K562 (cell line): ENCODE data around the gene CPTP. TPM values are rescaled to one million over a fixed set of nuclear protein-coding genes. Genes with fewer than 3 reads are reported as not detected.

Experiments used
- ARID3B ChIP-seq: fragments of 250-450 bp; sonication (Bioruptor Pico); IDR thresholded peaks from 2 replicates; pipeline ENCODE4 v1.4.0; 2020; ENCODE audit warnings: borderline replicate concordance
- DIDO1 ChIP-seq: fragments of 450-650 bp; IDR thresholded peaks from 2 replicates; pipeline ENCODE4 v1.6.1; 2016; ENCODE audit warnings: low read depth, missing biosample characterization, missing genetic modification characterization
- E2F6 ChIP-seq, 2 experiments: IDR thresholded peaks; 2 replicates each; pipeline ENCODE4 v1.6.1; 2011; ENCODE audit warnings: borderline replicate concordance in 1 of 2, control low read depth in 1 of 2, low read depth in 1 of 2, low read length in 1 of 2, mild to moderate bottlenecking in 1 of 2, mixed read lengths in 1 of 2, moderate library complexity in 1 of 2; ENCODE audit not compliant: insufficient read depth in 1 of 2, insufficient read length in 1 of 2, poor library complexity in 1 of 2, severe bottlenecking in 1 of 2; ENCODE audit errors: extremely low read depth in 1 of 2
- EGR1 ChIP-seq: fragments of 450-650 bp; conservative IDR thresholded peaks from 2 replicates; pipeline ENCODE4 v1.6.1; 2017; ENCODE audit warnings: mild to moderate bottlenecking
- ETV5 ChIP-seq: sonication (generic); formaldehyde crosslinking; IDR thresholded peaks from 2 replicates; pipeline ENCODE4 v1.4.0; 2020; ENCODE audit warnings: low read depth, mild to moderate bottlenecking, missing genetic modification reagents
- FOXK2 ChIP-seq, 2 experiments: fragments of 450-650 bp; IDR thresholded peaks in 1 of 2; conservative IDR thresholded peaks in 1 of 2; 2 replicates each; pipeline ENCODE4 v1.6.1; 2016; ENCODE audit warnings: low read depth in 2 of 2, mild to moderate bottlenecking in 1 of 2
- GABPA ChIP-seq: fragments of 200-800 bp; sonication (Bioruptor generic); conservative IDR thresholded peaks from 2 replicates; pipeline ENCODE4 v1.6.1; 2016; ENCODE audit warnings: low read depth, missing genetic modification characterization, missing compliant biosample characterization
- JUND ChIP-seq, 2 experiments: IDR thresholded peaks; 2 replicates in 1 of 2; 3 replicates in 1 of 2; pipeline ENCODE4 v1.6.1; 2011; ENCODE audit warnings: borderline replicate concordance in 2 of 2, low read depth in 2 of 2, low read length in 2 of 2, improper control_type of control experiment in 1 of 2, missing biosample characterization in 1 of 2, missing genetic modification characterization in 1 of 2, missing genetic modification reagents in 1 of 2
- KDM2B ChIP-seq: fragments of 250-450 bp; sonication (Bioruptor Pico); IDR thresholded peaks from 2 replicates; pipeline ENCODE4 v1.8.0; 2021; ENCODE audit warnings: mild to moderate bottlenecking, moderate library complexity
- PHF20 ChIP-seq: fragments of 450-650 bp; IDR thresholded peaks from 2 replicates; pipeline ENCODE4 v1.6.1; 2018; ENCODE audit not compliant: partially characterized antibody
- RBBP5 ChIP-seq: fragments of 200-600 bp; sonication (generic); IDR thresholded peaks from 2 replicates; pipeline ENCODE4 v1.6.1; 2012; ENCODE audit warnings: borderline replicate concordance, mild to moderate bottlenecking, low read length, control low read depth, inconsistent platforms; ENCODE audit not compliant: insufficient read depth, poor library complexity, severe bottlenecking
- STAG1 ChIP-seq: sonication (generic); formaldehyde crosslinking; IDR thresholded peaks from 2 replicates; pipeline ENCODE4 v1.5.0; 2020; ENCODE audit warnings: missing genetic modification reagents, borderline replicate concordance
- TBP ChIP-seq: optimal IDR thresholded peaks from 2 replicates; pipeline ENCODE3; 2011; ENCODE audit warnings: low read depth, low read length, improper control_type of control experiment
- TEAD2 ChIP-seq: fragments of 450-650 bp; IDR thresholded peaks from 2 replicates; pipeline ENCODE4 v1.6.1; 2016; ENCODE audit warnings: missing genetic modification characterization, control low read depth, missing compliant biosample characterization
- THAP12 ChIP-seq: fragments of 250-450 bp; sonication (Bioruptor Pico); IDR thresholded peaks from 2 replicates; pipeline ENCODE4 v1.9.0; 2021; ENCODE audit warnings: mild to moderate bottlenecking, inconsistent platforms
- ZNF644 ChIP-seq: fragments of 200-800 bp; sonication (Bioruptor generic); IDR thresholded peaks from 2 replicates; pipeline ENCODE4 v1.6.1; 2016; ENCODE audit warnings: low read depth, missing genetic modification characterization, missing compliant biosample characterization
- polyA plus RNA-seq, 8 experiments: library from polyadenylated mRNA; depleted of rRNA in 4 of 8; stranded (reverse) in 5 of 8; unstranded in 3 of 8; fragments of >200 nt; fragmentation: Nextera tagmentation in 2 of 8; fragmentation: Illumina TruSeq in 1 of 8; extraction: Ambion mirVana in 2 of 8; extraction: Trizol in 1 of 8; gene quantifications; 2 replicates each; pipeline versions ENCODE4 v1.2.1 to v1.2.3, GENCODE V29; 2011 to 2014; ENCODE audit warnings: inconsistent platforms in 1 of 8, missing spikeins in 1 of 8
- total RNA-seq, 7 experiments: library from RNA; depleted of rRNA in 6 of 7; stranded (reverse); fragments of >200 nt in 6 of 7; fragmentation: Illumina TruSeq in 2 of 7; extraction: Trizol in 2 of 7; gene quantifications; 2 replicates each; pipeline versions ENCODE4 v1.2.1 to v1.2.3, GENCODE V29; 2011 to 2021; ENCODE audit warnings: low replicate concordance in 1 of 7
- TF ChIP-seq, protein P1 (sequence below): sonication (generic); formaldehyde crosslinking; IDR thresholded peaks from 2 replicates; pipeline ENCODE4 v1.8.1; 2023; ENCODE audit warnings: mild to moderate bottlenecking, missing genetic modification reagents

CPTP gene
- total and polyA plus RNA-seq, 9 of the 15 experiments (the other 6 are each of a cell fraction or from before 2014, with no cell fraction given), result 0.11 to 25.8 (median 3.5) TPM

DNA sequence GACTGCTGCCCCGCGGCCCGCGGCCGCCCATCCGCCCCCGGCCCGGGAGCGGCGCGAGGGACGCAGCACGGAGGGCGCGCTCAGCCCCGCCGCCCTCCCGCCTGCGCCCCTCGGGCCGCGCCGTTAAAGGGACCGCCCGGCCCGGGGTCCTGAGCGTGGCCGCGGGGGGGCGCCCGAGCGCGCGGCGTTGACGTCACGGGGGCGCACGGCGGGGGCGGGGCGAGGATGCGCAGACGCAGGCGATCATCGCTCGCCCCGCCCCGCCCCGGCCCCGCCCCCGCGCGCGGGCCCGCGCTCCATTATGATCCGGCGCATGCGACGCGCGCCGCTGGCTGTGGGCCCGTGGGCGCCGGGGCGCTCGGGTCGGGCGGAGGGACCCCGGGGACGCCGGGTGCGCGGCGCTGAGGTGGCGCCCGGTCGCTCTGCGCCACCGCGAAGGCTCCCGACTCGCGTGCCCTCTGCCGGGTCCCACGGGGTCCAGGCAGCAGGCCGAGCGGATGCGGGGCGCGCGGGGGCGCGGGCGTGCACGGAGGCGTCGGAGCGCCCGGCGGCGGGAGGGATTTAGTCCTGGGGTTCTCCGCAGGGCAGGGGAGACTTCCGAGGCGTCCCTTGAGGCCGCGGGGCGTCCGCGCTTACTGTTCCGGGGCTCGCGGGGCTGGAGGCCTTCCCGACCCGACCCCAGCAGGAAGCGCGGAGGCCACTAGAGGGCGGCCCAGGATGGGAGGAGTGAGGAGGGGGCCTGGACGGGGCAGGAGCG, 24.8 kb downstream of the CPTP start, which contains the start of gene DVL1 (continued):
- peak; percentile 93; the same call in 1 of the 2 replicates for TF ChIP-seq ARID3B (CRISPR knock-in tag)
- TF ChIP-seq KDM2B, result no peak; the same call in 1 of the 2 replicates
- no peak for TF ChIP-seq FOXK2 (conservative IDR thresholded peaks at IDR 0.05 in 1 of 2, IDR thresholded peaks at IDR 0.05 in 1 of 2; ENCODE audit: low read depth in 2 of 2)
- no peak for TF ChIP-seq DIDO1
- peak; percentile 29 for TF ChIP-seq TBP
- TF ChIP-seq THAP12, result peak; percentile 91
- no peak for TF ChIP-seq TEAD2
- no peak for TF ChIP-seq ZNF644 (tag)
- peak; percentile 58 for TF ChIP-seq PHF20
- peak; percentile 48 for TF ChIP-seq GABPA (tag)
- TF ChIP-seq RBBP5, result peak; percentile 71
- 0 out of 2 replicates have a peak, but pooled peaks have one; percentile 2 for TF ChIP-seq JUND (IDR thresholded peaks at IDR 0.05; ENCODE audit: borderline replicate concordance, low read depth, low read length)
- TF ChIP-seq JUND (tag; IDR thresholded peaks at IDR 0.05; ENCODE audit: borderline replicate concordance, low read depth, low read length), result no peak
- TF ChIP-seq E2F6 (IDR thresholded peaks at IDR 0.05; ENCODE audit: borderline replicate concordance in 1 of 2, extremely low read depth in 1 of 2, insufficient read depth in 1 of 2, insufficient read length in 1 of 2, low read depth in 1 of 2, low read length in 1 of 2, poor library complexity in 1 of 2, severe bottlenecking in 1 of 2), result peak; percentile 17 to 38
- TF ChIP-seq EGR1, result peak; percentile 71
- TF ChIP-seq, protein P1, sequence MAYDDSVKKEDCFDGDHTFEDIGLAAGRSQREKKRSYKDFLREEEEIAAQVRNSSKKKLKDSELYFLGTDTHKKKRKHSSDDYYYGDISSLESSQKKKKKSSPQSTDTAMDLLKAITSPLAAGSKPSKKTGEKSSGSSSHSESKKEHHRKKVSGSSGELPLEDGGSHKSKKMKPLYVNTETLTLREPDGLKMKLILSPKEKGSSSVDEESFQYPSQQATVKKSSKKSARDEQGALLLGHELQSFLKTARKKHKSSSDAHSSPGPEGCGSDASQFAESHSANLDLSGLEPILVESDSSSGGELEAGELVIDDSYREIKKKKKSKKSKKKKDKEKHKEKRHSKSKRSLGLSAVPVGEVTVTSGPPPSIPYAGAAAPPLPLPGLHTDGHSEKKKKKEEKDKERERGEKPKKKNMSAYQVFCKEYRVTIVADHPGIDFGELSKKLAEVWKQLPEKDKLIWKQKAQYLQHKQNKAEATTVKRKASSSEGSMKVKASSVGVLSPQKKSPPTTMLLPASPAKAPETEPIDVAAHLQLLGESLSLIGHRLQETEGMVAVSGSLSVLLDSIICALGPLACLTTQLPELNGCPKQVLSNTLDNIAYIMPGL (CRISPR knock-in tag), result peak; percentile 86
- 0 out of 2 replicates have a peak, but pooled peaks have one; percentile 34 for TF ChIP-seq STAG1 (CRISPR knock-in tag)
- peak; percentile 62; the same call in 1 of the 2 replicates for TF ChIP-seq ETV5 (CRISPR knock-in tag)
